Stomach (tissue), 9 donors: ENCODE results near the gene CPA3. TPM values are rescaled to one million over a fixed set of nuclear protein-coding genes. Genes with fewer than 3 reads are reported as not detected.

Experiments used
- DNase-seq, 2 donors: peaks; one replicate each; pipeline versions ENCODE4 v3.0.0 to v3.0.0-alpha.2; 2013 to 2019
- H3K27ac ChIP-seq, 5 donors: fragments of 200-600 bp in 4 of 5; sonication (generic) in 4 of 5; one replicate each; pipeline ENCODE4 v1.5.1; 2013 to 2019; ENCODE audit warnings: mild to moderate bottlenecking in 1 of 5, moderate library complexity in 1 of 5
- H3K27me3 ChIP-seq, 3 donors: fragments of 200-600 bp; sonication (generic); one replicate each; pipeline ENCODE4 v1.5.1; 2017 to 2019; ENCODE audit warnings: mixed run types in 1 of 3
- H3K36me3 ChIP-seq, 4 donors: fragments of 200-600 bp; sonication (generic); 1 replicate in 3 of 4; 2 replicates in 1 of 4; pipeline ENCODE4 v1.5.1; 2016 to 2019
- H3K4me1 ChIP-seq, 4 donors: fragments of 200-600 bp; sonication (generic); one replicate each; pipeline ENCODE4 v1.5.1; 2016 to 2019
- H3K4me3 ChIP-seq, 4 donors: fragments of 200-600 bp; sonication (generic) in 3 of 4; one replicate each; pipeline ENCODE4 v1.5.1; 2016 to 2019; ENCODE audit warnings: mild to moderate bottlenecking in 1 of 4
- H3K9me3 ChIP-seq, 4 donors: fragments of 200-600 bp; sonication (generic); one replicate each; pipeline ENCODE4 v1.5.1; 2016 to 2019
- CTCF ChIP-seq, 7 experiments: fragments of 450-650 bp in 4 of 7; fragments of 200-600 bp in 3 of 7; sonication (generic) in 3 of 7; IDR thresholded peaks; one replicate each; pipeline ENCODE4 v1.5.1; 2016 to 2019; ENCODE audit warnings: antibody characterized with exemption in 7 of 7, control low read depth in 2 of 7, mild to moderate bottlenecking in 1 of 7
- EP300 ChIP-seq: sonication (generic); formaldehyde crosslinking; IDR thresholded peaks from one replicate; pipeline ENCODE4 v1.6.1; 2017; ENCODE audit warnings: antibody characterized with exemption
- POLR2A ChIP-seq, 4 donors: fragments of 450-650 bp; IDR thresholded peaks; one replicate each; pipeline ENCODE4 v1.6.1; 2016; ENCODE audit warnings: antibody characterized with exemption in 4 of 4, control low read depth in 2 of 4, mild to moderate bottlenecking in 1 of 4, moderate library complexity in 1 of 4
- POLR2AphosphoS5 ChIP-seq, 3 donors: sonication (generic); formaldehyde crosslinking; IDR thresholded peaks; one replicate each; pipeline ENCODE4 v1.6.1; 2016; ENCODE audit warnings: antibody characterized with exemption in 3 of 3
- WGBS, 5 donors: extraction: QIAGEN DNeasy Blood & Tissue Kit in 3 of 5; methylation state at CpG; one replicate each; pipeline versions ENCODE4 v1.1.5 to v1.1.7; 2013 to 2018; 5-methylcytosine and 5-hydroxymethylcytosine counted together
- intact Hi-C: fragments of 100-400 bp; cut with DNase I; formaldehyde crosslinking; loops from one replicate; pipeline ENCODE4 v1.15.1; 2023; ENCODE audit warnings: low total_unique reads
- polyA plus RNA-seq, 3 donors: library from polyadenylated mRNA; stranded (reverse); fragments of 200-250 nt; gene quantifications; one replicate each; pipeline ENCODE4 v1.2.3, GENCODE V29; 2013
- total RNA-seq, 5 donors: library from RNA; depleted of rRNA; stranded (reverse); fragments of >200 nt; gene quantifications; one replicate each; pipeline versions ENCODE4 v1.1.0 to v1.2.3, GENCODE V29; 2014 to 2016
- donor health status: healthy with polysubstance abuse.
- donor health status: Bipolar disorder and iron deficiency.
- donor health status: healthy.

Gene CPA3
- total and polyA plus RNA-seq, 8 donors = 1.1 to 29.6 (median 19.8) TPM; not detected in 3

GRCh38 chr3:148845756-148846395, 19.2 kb upstream of the CPA3 start:
- Histone ChIP-seq H3K27ac (no peak overlapping the region), H3K9me3 (no peaks in the 10 kb centered on the region), H3K4me1 (no peaks in the 10 kb centered on the region), H3K27me3 (no peaks in the 10 kb centered on the region), H3K4me3 (no peak overlapping the region), H3K36me3 (no peaks in the 10 kb centered on the region)
- 66 to 84% (median 76%) methylated on average over 2 of the region's 2 CpGs for WGBS, 5 donors
- intact Hi-C loops = no loop called here
- no peak for DNase-seq
- TF ChIP-seq POLR2AphosphoS5 (IDR thresholded peaks at IDR 0.05) (no peak), EP300 (no peak), CTCF (IDR thresholded peaks at IDR 0.05) (no peak), POLR2A (IDR thresholded peaks at IDR 0.05) (no peak)

DNA sequence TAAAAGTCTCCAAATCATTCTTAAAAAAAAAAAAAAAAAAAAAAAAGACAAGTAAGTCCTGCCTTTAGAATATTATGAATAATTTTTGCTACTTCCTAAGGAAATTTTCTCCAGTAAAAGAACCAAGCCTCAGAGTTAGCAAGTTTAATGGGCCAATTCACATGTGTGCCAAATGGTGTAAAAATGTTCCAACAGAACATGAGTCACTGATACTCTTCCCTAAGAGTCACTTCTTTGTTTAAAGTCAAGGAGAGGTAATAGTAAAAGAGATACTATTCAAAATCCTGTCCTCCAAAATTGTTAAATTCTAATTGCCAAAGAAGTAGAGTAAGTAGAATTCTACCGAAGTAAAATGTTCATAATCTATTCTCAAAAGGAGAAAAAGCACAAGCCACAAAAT, 17.7 kb upstream of the CPA3 start:
- H3K27me3 ChIP-seq = no peaks in the 10 kb centered on the region
- H3K9me3 ChIP-seq = no peaks in the 10 kb centered on the region
- no peak for TF ChIP-seq POLR2AphosphoS5 (IDR thresholded peaks at IDR 0.05)
- TF ChIP-seq EP300 = no peak
- no peak for TF ChIP-seq CTCF (IDR thresholded peaks at IDR 0.05)
- TF ChIP-seq POLR2A (IDR thresholded peaks at IDR 0.05) = no peak
- DNase-seq = no peak
- no peaks in the 10 kb centered on the region for H3K4me1 ChIP-seq
- H3K36me3 ChIP-seq = no peaks in the 10 kb centered on the region
- H3K27ac ChIP-seq = no peak overlapping the region
- intact Hi-C loops = no loop called here
- no peak overlapping the region for H3K4me3 ChIP-seq
- 15 to 57% (median 34%) methylated on average over 1 of the region's 1 CpG for WGBS, 5 donors

- Histone ChIP-seq H3K36me3 (no peaks in the 10 kb centered on the region), H3K9me3 (no peaks in the 10 kb centered on the region), H3K27ac (no peak overlapping the region), H3K4me3 (no peak overlapping the region), H3K4me1 (no peaks in the 10 kb centered on the region), H3K27me3 (no peaks in the 10 kb centered on the region)
- intact Hi-C loops = no loop called here
- no peak for DNase-seq
- TF ChIP-seq POLR2AphosphoS5 (IDR thresholded peaks at IDR 0.05) (no peak), EP300 (no peak), CTCF (IDR thresholded peaks at IDR 0.05) (no peak), POLR2A (IDR thresholded peaks at IDR 0.05) (no peak)
- WGBS, 5 donors = 78 to 89% (median 83%) methylated on average over 1 of the region's 1 CpG
Observed at GRCh38 chr3:148848410-148848809, 16.7 kb upstream of the CPA3 start.

- DNase-seq = no peak
- no peak for TF ChIP-seq POLR2A (IDR thresholded peaks at IDR 0.05)
- no peak for TF ChIP-seq EP300
- TF ChIP-seq CTCF (IDR thresholded peaks at IDR 0.05) = no peak
- TF ChIP-seq POLR2AphosphoS5 (IDR thresholded peaks at IDR 0.05) = no peak
- intact Hi-C loops = no loop called here
- 63 to 75% (median 69%) methylated on average over 7 of the region's 7 CpGs for WGBS, 5 donors
- no peaks in the 10 kb centered on the region for H3K9me3 ChIP-seq
- no peak overlapping the region for H3K27ac ChIP-seq
- no peaks in the 10 kb centered on the region for H3K4me1 ChIP-seq
- no peaks in the 10 kb centered on the region for H3K27me3 ChIP-seq
- H3K4me3 ChIP-seq = no peak overlapping the region
- H3K36me3 ChIP-seq = no peaks in the 10 kb centered on the region
Observed at GRCh38 chr3:148852271-148852992, 12.7 kb upstream of the CPA3 start.
